ENCODE results near the gene SLC4A7.

Gene SLC4A7

GRCh38 chr3:27357665-27358258 lies 126.4 kb downstream of the SLC4A7 start:
- ChIA-PET POLR2A (no interaction called here), CTCF (interaction anchor here (0.6 to 1.8 kb wide), 22 partner anchors 9 to 327 kb away, joined by 3 to 30 read pairs (median 4); partner anchors contain the start of gene NEK10)
- TF ChIP-seq, protein P1, sequence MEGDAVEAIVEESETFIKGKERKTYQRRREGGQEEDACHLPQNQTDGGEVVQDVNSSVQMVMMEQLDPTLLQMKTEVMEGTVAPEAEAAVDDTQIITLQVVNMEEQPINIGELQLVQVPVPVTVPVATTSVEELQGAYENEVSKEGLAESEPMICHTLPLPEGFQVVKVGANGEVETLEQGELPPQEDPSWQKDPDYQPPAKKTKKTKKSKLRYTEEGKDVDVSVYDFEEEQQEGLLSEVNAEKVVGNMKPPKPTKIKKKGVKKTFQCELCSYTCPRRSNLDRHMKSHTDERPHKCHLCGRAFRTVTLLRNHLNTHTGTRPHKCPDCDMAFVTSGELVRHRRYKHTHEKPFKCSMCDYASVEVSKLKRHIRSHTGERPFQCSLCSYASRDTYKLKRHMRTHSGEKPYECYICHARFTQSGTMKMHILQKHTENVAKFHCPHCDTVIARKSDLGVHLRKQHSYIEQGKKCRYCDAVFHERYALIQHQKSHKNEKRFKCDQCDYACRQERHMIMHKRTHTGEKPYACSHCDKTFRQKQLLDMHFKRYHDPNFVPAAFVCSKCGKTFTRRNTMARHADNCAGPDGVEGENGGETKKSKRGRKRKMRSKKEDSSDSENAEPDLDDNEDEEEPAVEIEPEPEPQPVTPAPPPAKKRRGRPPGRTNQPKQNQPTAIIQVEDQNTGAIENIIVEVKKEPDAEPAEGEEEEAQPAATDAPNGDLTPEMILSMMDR (IDR thresholded peaks at IDR 0.05; ENCODE audit: control extremely low read depth, extremely low read depth, low read depth, missing control alignments) = peak; percentile 80
- peak; percentile 48 for DNase-seq (ENCODE audit: extremely low spot score)

- POLR2A ChIA-PET = no interaction called here
- CTCF ChIA-PET = no interaction called here
- TF ChIP-seq, protein P1 (IDR thresholded peaks at IDR 0.05; ENCODE audit: control extremely low read depth, extremely low read depth, low read depth, missing control alignments) = no peak
- no peak for DNase-seq (ENCODE audit: extremely low spot score)
These were observed 127.2 kb downstream of the SLC4A7 start for GRCh38 chr3:27356976-27357375.

- ChIA-PET CTCF (interaction anchor here (0.8 to 2.3 kb wide), 13 partner anchors 9 to 327 kb away, joined by 3 to 15 read pairs (median 4); no protein-coding TSS in a partner anchor), POLR2A (no interaction called here)
- no peak for DNase-seq (ENCODE audit: extremely low spot score)
- TF ChIP-seq, protein P1 (IDR thresholded peaks at IDR 0.05; ENCODE audit: control extremely low read depth, extremely low read depth, low read depth, missing control alignments) = no peak
These were observed 129.5 kb downstream of the SLC4A7 start for GRCh38 chr3:27354588-27355203.

- DNase-seq (ENCODE audit: extremely low spot score) = no peak
- CTCF ChIA-PET = interaction anchor here (0.8 to 2.3 kb wide), 12 partner anchors 9 to 328 kb away, joined by 3 to 15 read pairs (median 4); no protein-coding TSS in a partner anchor
- POLR2A ChIA-PET = no interaction called here
- TF ChIP-seq, protein P1 (IDR thresholded peaks at IDR 0.05; ENCODE audit: control extremely low read depth, extremely low read depth, low read depth, missing control alignments) = no peak
These were observed 130.0 kb downstream of the SLC4A7 start for GRCh38 chr3:27354161-27354560.

DNA sequence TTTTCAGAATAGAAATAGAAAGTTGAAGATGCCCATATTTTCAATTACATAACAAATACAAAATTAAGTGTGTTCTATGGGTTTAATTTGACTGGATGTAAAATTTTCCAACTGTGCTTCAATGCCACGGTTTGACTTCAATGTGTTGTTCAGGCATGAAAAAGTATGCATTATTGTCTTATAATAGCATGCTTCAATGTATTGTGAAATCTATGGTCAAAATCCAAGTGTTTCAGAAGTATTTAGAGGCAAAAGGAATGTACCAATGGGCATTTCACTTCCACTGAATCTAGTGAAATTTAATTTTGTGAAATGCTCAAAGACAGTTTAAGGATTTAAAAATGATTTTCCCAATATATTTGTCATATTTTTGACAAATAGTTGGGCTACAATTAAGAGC lies 131.0 kb downstream of the SLC4A7 start:
- DNase-seq (ENCODE audit: extremely low spot score) = no peak
- CTCF ChIA-PET = no interaction called here
- POLR2A ChIA-PET = no interaction called here
- TF ChIP-seq, protein P1 (IDR thresholded peaks at IDR 0.05; ENCODE audit: control extremely low read depth, extremely low read depth, low read depth, missing control alignments) = no peak

DNA sequence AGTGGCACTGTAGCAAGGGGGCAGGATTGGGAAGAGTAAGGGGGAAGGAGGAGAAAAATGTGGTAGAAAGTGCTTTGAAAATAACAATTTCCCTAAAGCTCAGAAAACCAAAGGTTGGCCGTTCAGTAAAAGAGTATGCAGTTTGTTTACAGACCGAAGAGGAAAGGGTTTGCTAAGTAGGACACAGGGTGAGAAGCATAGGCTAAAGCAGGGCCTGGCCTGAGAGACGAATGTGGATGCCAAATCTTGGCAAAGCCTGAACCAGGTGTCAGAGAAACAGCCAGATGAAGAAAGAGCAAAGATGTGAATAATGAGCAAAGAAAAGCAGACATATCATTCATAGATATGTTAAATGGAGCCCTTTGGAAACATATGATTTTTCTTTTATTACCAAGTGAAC lies 132.1 kb downstream of the SLC4A7 start:
- no peak for DNase-seq (ENCODE audit: extremely low spot score)
- CTCF ChIA-PET = no interaction called here
- POLR2A ChIA-PET = no interaction called here
- TF ChIP-seq, protein P1 (IDR thresholded peaks at IDR 0.05; ENCODE audit: control extremely low read depth, extremely low read depth, low read depth, missing control alignments) = no peak

Data from GM10248 (cell line).